Left lung (tissue), 14 donors: ENCODE measurements around the gene SS18L1. TPM values are rescaled to one million over a fixed set of nuclear protein-coding genes. Genes with fewer than 3 reads are reported as not detected.
A peak's percentile ranks its signal among the peaks of the same experiment; 100 is the strongest.

Source experiments
- ATAC-seq: fragments of 200-7000 bp; cut with Tn5 transposase; one replicate; pipeline ENCODE4 v1.9.1; 2020; ENCODE audit warnings: moderate library complexity
- DNase-seq, 4 donors: peaks; one replicate each; pipeline ENCODE4 v3.0.0-alpha.2; 2013 to 2020
- H3K27ac ChIP-seq, 2 donors: fragments of 200-600 bp; sonication (generic) in 1 of 2; one replicate each; pipeline versions ENCODE4 v1.5.0 to v1.8.0; 2020 to 2021
- H3K27me3 ChIP-seq, 2 donors: fragments of 200-600 bp; sonication (generic) in 1 of 2; one replicate each; pipeline versions ENCODE4 v1.5.0 to v1.8.0; 2020 to 2021
- H3K36me3 ChIP-seq, 2 donors: fragments of 200-600 bp; sonication (generic) in 1 of 2; one replicate each; pipeline versions ENCODE4 v1.5.0 to v1.8.0; 2020 to 2021
- H3K4me1 ChIP-seq, 2 donors: fragments of 200-600 bp; one replicate each; pipeline ENCODE4 v1.8.0; 2021
- H3K4me3 ChIP-seq, 2 donors: fragments of 200-600 bp; sonication (generic) in 1 of 2; one replicate each; pipeline versions ENCODE4 v1.5.0 to v1.8.0; 2020 to 2021; ENCODE audit warnings: mild to moderate bottlenecking in 1 of 2
- H3K9me3 ChIP-seq, 2 donors: fragments of 200-600 bp; sonication (generic) in 1 of 2; one replicate each; pipeline versions ENCODE4 v1.5.0 to v1.8.0; 2020 to 2021
- CTCF ChIP-seq, 2 donors: fragments of 200-600 bp; sonication (generic) in 1 of 2; IDR thresholded peaks; one replicate each; pipeline versions ENCODE4 v1.5.0 to v1.8.0; 2021; ENCODE audit warnings: antibody characterized with exemption in 2 of 2
- intact Hi-C, 2 donors: fragments of 100-400 bp; cut with DNase I; formaldehyde crosslinking; loops; one replicate each; pipeline versions ENCODE4 v1.11.2 to v1.14.2; 2022
- long read RNA-seq, 12 donors: library from polyadenylated mRNA in 2 of 12; unstranded in 2 of 12; transcript quantifications; one replicate each; pipeline ENCODE4 v2.0.0 and lab custom pipeline, GENCODE V29; 2019 to 2026
- polyA plus RNA-seq, 6 donors: library from polyadenylated mRNA; unstranded; fragments of 120-200 nt; gene quantifications; one replicate each; pipeline ENCODE4 v1.2.1, GENCODE V29; 2013; ENCODE audit not compliant: insufficient read length in 6 of 6
- total RNA-seq, 2 donors: library from RNA; stranded (reverse); fragmentation: NEBNext Ultra II Directional; extraction: Animal tissue kit (Norgen Biotek cat#: 25700); gene quantifications; one replicate each; pipeline ENCODE4 v1.2.1, GENCODE V29; 2021
- donor health status: DM: no; HTN: yes; CAD: no.
- donor health status: DM: no; HTN: no; CAD: no.

Gene SS18L1, protein sequence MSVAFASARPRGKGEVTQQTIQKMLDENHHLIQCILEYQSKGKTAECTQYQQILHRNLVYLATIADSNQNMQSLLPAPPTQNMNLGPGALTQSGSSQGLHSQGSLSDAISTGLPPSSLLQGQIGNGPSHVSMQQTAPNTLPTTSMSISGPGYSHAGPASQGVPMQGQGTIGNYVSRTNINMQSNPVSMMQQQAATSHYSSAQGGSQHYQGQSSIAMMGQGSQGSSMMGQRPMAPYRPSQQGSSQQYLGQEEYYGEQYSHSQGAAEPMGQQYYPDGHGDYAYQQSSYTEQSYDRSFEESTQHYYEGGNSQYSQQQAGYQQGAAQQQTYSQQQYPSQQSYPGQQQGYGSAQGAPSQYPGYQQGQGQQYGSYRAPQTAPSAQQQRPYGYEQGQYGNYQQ
- total RNA-seq (10 to 100 TPM; 14.6 to 14.9 TPM), polyA plus RNA-seq (10 to 100 TPM; 21.0 to 30.0 (median 23.6) TPM)
- long read RNA-seq, donor 1, full-length matches to known transcripts: 4 of 4 reads
- long read RNA-seq, donor 1, partial matches to known transcripts: 0 of 4 reads
- long read RNA-seq, donor 1, other reads (novel, unspliced or antisense): 0 of 4 reads
- long read RNA-seq, donor 2, partial matches to known transcripts: 0 of 2 reads
- long read RNA-seq, donor 2, other reads (novel, unspliced or antisense): 0 of 2 reads
- long read RNA-seq, donor 3: 0 reads
- long read RNA-seq, donor 4: 0 reads
- long read RNA-seq, donor 5, full-length matches to known transcripts: 5 of 5 reads
- long read RNA-seq, donor 5, partial matches to known transcripts: 0 of 5 reads
- long read RNA-seq, donor 5, other reads (novel, unspliced or antisense): 0 of 5 reads
- long read RNA-seq, donor 6, full-length matches to known transcripts: 3 of 3 reads
- long read RNA-seq, donor 6, partial matches to known transcripts: 0 of 3 reads
- long read RNA-seq, donor 6, other reads (novel, unspliced or antisense): 0 of 3 reads
- long read RNA-seq, donor 7: 0 reads
- long read RNA-seq, donor 8, full-length matches to known transcripts: 4 of 4 reads
- long read RNA-seq, donor 8, partial matches to known transcripts: 0 of 4 reads
- long read RNA-seq, donor 8, other reads (novel, unspliced or antisense): 0 of 4 reads
- long read RNA-seq, donor 9: 0 reads
- long read RNA-seq, donor 10, partial matches to known transcripts: 0 of 1 reads
- long read RNA-seq, donor 10, other reads (novel, unspliced or antisense): 1 of 1 reads
- long read RNA-seq, donor 11, full-length matches to known transcripts: 5 of 10 reads
- long read RNA-seq, donor 11, partial matches to known transcripts: 5 of 10 reads
- long read RNA-seq, donor 11, other reads (novel, unspliced or antisense): 0 of 10 reads
- long read RNA-seq, donor 12, full-length matches to known transcripts: 2 of 2 reads
- long read RNA-seq, donor 12, partial matches to known transcripts: 0 of 2 reads
- long read RNA-seq, donor 12, other reads (novel, unspliced or antisense): 0 of 2 reads

DNA sequence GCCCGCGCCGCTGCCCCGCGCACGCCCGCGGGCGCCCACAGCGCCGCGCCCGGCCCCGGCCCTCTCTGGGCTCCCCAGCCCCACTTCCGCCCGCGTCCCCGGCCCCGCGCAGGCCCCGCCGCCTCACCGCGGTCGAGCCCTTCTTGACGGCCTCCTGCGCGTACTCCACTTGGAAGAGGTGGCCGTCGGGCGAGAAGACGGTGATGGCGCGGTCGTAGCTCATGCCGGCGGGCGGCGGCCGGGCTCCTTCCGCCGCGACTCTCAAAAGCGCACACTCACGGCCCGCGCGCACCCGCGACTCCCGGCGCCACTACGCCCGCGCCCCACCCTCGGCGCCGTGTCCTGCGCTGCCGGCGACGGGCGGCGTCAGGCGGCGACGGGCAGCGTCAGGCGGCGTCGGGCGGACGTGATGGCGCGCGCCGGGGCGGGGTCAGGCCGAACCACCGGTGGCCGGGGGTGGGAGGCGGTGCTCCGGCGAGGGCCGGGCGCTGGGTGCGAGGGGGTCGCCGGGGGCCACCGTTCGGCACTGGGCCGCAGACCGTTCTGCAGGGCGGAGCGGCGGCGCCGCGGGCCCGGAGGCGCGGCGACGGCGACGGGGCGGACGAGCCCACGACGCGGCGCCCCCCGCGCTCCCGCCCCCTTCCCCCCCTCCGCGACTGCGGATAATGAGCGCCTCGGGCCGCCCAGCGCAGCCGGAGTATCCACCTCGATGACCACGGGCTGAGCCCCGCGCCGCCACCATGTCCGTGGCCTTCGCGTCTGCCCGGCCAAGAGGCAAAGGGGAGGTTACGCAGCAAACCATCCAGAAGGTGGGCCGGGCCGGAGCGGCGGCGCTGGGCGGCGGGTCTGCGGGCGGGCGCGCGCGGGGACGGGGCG is at the start of gene SS18L1, which contains the start of gene PSMA7:
Gene SS18L1 (plus strand): TSS at position 689 of the 876 bp plus-strand sequence. CDS start 52 bp downstream, at position 741.
Gene PSMA7 (minus strand): TSS at position 314 of the 876 bp plus-strand sequence. CDS start 91 bp downstream, at position 223.
- Histone ChIP-seq H3K27me3 (no peaks in the 10 kb centered on the region), H3K36me3 (peaks cover 0 to 27% of the 10 kb centered on the region in 2 donors), H3K4me3 (peak within 1 kb of the TSS; percentile 76 to 88), H3K9me3 (no peaks in the 10 kb centered on the region), H3K4me1 (peaks cover 14 to 48% of the 10 kb centered on the region in 2 donors), H3K27ac (peak within 1 kb of the TSS; percentile 88 to 94)
- peak; percentile 87 to 96 (median 88) for DNase-seq
- intact Hi-C loops: no loop called here
- ATAC-seq: peak; percentile 93
- no peak for TF ChIP-seq CTCF (IDR thresholded peaks at IDR 0.05)

DNA sequence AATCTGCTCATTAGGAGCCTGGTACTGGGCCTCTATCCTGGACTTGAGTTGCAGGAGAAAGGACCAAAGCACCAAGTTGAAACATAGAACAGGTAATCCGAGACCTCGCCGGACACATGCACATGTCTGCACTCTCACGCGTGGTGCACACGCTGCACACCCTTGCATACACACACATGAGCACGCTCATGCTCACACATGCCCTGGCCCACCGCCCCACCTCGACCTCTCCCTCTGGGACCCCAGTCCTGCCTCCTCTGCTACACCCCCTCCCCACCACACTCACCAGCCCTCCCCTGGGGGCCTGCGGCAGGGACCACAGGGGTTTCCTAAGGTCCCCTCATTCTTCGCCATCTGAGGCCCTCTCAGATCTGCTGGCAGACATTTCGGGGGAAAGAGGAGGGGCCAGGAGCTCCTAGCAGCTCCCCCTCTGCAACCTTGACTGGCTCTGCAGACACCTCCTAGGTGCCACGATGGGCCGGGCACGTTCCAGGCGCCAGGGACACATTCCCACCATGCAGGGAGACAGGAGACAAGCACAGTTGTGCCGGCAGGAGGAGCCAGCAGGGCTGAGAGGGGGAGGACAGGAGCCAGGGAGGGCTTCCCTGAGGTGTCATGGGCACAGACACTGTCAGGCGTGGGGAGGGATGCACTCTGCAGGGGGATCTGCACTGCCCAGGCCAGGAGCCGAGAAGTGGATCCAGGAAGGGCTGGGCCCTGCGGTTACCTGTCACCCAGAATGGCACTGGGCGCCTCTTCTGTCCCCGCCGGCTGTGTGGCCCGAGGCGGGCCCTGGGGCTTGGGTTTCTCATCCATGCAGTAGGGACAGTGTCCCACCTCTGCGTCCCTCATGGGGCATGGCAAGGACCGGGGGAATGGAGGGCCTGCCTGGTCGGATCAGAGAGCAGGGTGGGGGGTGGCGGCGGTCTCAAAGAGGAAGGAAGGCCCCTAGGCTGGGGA is 46.9 kb upstream of the SS18L1 start:
- DNase-seq (no peak), ATAC-seq (no peak)
- H3K27me3 ChIP-seq: peaks cover 0 to 7% of the 10 kb centered on the region in 2 donors
- peaks cover 0 to 22% of the 10 kb centered on the region in 2 donors for H3K9me3 ChIP-seq
- H3K4me3 ChIP-seq: no peak overlapping the region
- no peak for TF ChIP-seq CTCF (IDR thresholded peaks at IDR 0.05)
- H3K4me1 ChIP-seq: no peaks in the 10 kb centered on the region
- no peaks in the 10 kb centered on the region for H3K36me3 ChIP-seq
- no peak overlapping the region for H3K27ac ChIP-seq
- intact Hi-C loops: no loop called here

- no peak for DNase-seq
- TF ChIP-seq CTCF (IDR thresholded peaks at IDR 0.05): no peak
- Histone ChIP-seq H3K9me3 (peaks cover 0 to 24% of the 10 kb centered on the region in 2 donors), H3K4me1 (no peaks in the 10 kb centered on the region), H3K4me3 (no peak overlapping the region), H3K27ac (no peak overlapping the region), H3K36me3 (no peaks in the 10 kb centered on the region), H3K27me3 (peaks cover 0 to 19% of the 10 kb centered on the region in 2 donors)
- intact Hi-C loops: no loop called here
- ATAC-seq: no peak
Measured at GRCh38 chr20:62097881-62098407, 45.6 kb upstream of the SS18L1 start.
